Astrocyte (in vitro differentiated cells and primary cell): ENCODE measurements around the gene TTLL5.

Experiments
- EZH2 ChIP-seq: IDR thresholded peaks from 2 replicates; pipeline ENCODE4 v1.6.1; 2012; ENCODE audit warnings: mild to moderate bottlenecking, low read length, inconsistent platforms; ENCODE audit not compliant: insufficient read depth
- TF ChIP-seq, protein P1 (sequence below): IDR thresholded peaks from 2 replicates; pipeline ENCODE4 v1.5.1; 2011; ENCODE audit warnings: low read depth, mild to moderate bottlenecking, inconsistent platforms, low read length, moderate library complexity; ENCODE audit not compliant: insufficient read depth

DNA sequence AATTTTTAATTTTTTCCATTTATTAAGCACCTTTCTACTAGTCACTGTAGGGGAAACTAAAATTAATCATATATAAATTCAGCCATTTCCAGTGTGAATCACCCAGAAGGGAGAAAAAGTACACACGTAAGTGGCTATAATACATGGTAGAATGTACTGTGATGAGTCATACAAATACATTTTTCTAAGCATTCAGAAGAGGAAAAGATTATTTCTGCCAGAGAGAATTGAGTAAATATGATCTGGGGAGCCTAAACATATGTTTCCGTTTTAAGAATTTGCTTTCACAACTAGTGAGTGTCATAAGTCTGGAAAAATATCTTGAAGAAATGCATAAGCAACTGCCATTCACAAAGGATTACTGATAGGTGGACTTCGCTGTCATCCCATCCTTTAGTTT is 218.0 kb downstream of the TTLL5 start:
- TF ChIP-seq, protein P1, sequence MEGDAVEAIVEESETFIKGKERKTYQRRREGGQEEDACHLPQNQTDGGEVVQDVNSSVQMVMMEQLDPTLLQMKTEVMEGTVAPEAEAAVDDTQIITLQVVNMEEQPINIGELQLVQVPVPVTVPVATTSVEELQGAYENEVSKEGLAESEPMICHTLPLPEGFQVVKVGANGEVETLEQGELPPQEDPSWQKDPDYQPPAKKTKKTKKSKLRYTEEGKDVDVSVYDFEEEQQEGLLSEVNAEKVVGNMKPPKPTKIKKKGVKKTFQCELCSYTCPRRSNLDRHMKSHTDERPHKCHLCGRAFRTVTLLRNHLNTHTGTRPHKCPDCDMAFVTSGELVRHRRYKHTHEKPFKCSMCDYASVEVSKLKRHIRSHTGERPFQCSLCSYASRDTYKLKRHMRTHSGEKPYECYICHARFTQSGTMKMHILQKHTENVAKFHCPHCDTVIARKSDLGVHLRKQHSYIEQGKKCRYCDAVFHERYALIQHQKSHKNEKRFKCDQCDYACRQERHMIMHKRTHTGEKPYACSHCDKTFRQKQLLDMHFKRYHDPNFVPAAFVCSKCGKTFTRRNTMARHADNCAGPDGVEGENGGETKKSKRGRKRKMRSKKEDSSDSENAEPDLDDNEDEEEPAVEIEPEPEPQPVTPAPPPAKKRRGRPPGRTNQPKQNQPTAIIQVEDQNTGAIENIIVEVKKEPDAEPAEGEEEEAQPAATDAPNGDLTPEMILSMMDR = no peak
- TF ChIP-seq EZH2 = no peak
